Tibial artery (tissue), 4 donors: ENCODE data around the gene NAT8L.

Experiments used
- DNase-seq, 2 donors: peaks; one replicate each; pipeline ENCODE4 v3.0.0-alpha.2; 2019
- H3K27ac ChIP-seq, 2 donors: fragments of 200-600 bp; sonication (generic) in 1 of 2; 1 replicate in 1 of 2; 2 replicates in 1 of 2; pipeline ENCODE4 v1.5.1; 2018 to 2019; ENCODE audit warnings: mild to moderate bottlenecking in 1 of 2
- H3K27me3 ChIP-seq, 2 donors: fragments of 200-600 bp; sonication (generic) in 1 of 2; one replicate each; pipeline versions ENCODE4 v1.5.1 to v1.6.0; 2016 to 2019
- H3K36me3 ChIP-seq, 3 donors: fragments of 200-600 bp; sonication (generic) in 2 of 3; one replicate each; pipeline ENCODE4 v1.5.1; 2016 to 2019; ENCODE audit warnings: mild to moderate bottlenecking in 2 of 3
- H3K4me1 ChIP-seq, 4 donors: fragments of 200-600 bp; sonication (generic) in 2 of 4; 1 replicate in 3 of 4; 2 replicates in 1 of 4; pipeline ENCODE4 v1.5.1; 2016 to 2019
- H3K4me3 ChIP-seq, 2 donors: fragments of 200-600 bp; sonication (generic) in 1 of 2; 1 replicate in 1 of 2; 2 replicates in 1 of 2; pipeline ENCODE4 v1.5.1; 2018 to 2019; ENCODE audit warnings: mild to moderate bottlenecking in 2 of 2
- H3K9me3 ChIP-seq, 3 donors: fragments of 200-600 bp; sonication (generic) in 1 of 3; one replicate each; pipeline ENCODE4 v1.5.1; 2016 to 2019
- intact Hi-C: fragments of 100-400 bp; cut with DNase I; formaldehyde crosslinking; loops from one replicate; pipeline ENCODE4 v1.15.0; 2023; ENCODE audit warnings: low total_unique reads
- TF ChIP-seq, protein P1 (sequence below), 2 experiments: fragments of 200-600 bp in 1 of 2; fragments of 450-650 bp in 1 of 2; IDR thresholded peaks; one replicate each; pipeline ENCODE4 v1.5.1; 2017 to 2019; ENCODE audit warnings: antibody characterized with exemption in 2 of 2, mild to moderate bottlenecking in 1 of 2, moderate library complexity in 1 of 2

NAT8L gene

DNA sequence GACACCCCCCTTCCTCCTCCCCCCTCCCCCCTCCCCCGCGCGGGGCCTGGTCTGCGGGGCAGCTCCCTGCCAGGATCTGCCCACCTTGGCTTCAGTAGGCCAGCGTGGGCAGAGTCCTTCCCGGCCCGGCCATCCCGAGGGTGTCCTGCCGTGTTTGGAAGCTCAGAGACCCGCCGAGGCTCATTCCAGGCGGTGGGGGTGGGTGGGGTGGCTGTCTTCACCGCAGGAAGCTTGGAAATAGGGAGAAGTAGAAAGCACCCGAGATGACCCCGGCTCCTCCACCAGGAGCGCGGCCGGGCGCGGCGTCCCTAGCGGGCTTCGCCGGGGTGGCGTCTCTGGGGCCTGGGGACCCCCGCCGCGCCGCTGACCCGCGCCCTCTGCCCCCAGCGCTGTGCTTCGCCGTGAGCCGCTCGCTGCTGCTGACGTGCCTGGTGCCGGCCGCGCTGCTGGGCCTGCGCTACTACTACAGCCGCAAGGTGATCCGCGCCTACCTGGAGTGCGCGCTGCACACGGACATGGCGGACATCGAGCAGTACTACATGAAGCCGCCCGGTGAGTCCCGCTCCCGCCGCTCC lies 1.6 kb downstream of the NAT8L start:
- no peaks in the 10 kb centered on the region for H3K36me3 ChIP-seq
- intact Hi-C loops, result no loop called here
- H3K27ac ChIP-seq, result no peak overlapping the region
- H3K9me3 ChIP-seq, result no peaks in the 10 kb centered on the region
- H3K27me3 ChIP-seq, result peaks cover 0 to 79% of the 10 kb centered on the region in 2 donors
- H3K4me1 ChIP-seq, result peaks cover 0 to 24% (median 15%) of the 10 kb centered on the region in 4 donors
- no peak overlapping the region for H3K4me3 ChIP-seq
- DNase-seq, result no peak
- TF ChIP-seq, protein P1, sequence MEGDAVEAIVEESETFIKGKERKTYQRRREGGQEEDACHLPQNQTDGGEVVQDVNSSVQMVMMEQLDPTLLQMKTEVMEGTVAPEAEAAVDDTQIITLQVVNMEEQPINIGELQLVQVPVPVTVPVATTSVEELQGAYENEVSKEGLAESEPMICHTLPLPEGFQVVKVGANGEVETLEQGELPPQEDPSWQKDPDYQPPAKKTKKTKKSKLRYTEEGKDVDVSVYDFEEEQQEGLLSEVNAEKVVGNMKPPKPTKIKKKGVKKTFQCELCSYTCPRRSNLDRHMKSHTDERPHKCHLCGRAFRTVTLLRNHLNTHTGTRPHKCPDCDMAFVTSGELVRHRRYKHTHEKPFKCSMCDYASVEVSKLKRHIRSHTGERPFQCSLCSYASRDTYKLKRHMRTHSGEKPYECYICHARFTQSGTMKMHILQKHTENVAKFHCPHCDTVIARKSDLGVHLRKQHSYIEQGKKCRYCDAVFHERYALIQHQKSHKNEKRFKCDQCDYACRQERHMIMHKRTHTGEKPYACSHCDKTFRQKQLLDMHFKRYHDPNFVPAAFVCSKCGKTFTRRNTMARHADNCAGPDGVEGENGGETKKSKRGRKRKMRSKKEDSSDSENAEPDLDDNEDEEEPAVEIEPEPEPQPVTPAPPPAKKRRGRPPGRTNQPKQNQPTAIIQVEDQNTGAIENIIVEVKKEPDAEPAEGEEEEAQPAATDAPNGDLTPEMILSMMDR (IDR thresholded peaks at IDR 0.05), result no peak

DNA sequence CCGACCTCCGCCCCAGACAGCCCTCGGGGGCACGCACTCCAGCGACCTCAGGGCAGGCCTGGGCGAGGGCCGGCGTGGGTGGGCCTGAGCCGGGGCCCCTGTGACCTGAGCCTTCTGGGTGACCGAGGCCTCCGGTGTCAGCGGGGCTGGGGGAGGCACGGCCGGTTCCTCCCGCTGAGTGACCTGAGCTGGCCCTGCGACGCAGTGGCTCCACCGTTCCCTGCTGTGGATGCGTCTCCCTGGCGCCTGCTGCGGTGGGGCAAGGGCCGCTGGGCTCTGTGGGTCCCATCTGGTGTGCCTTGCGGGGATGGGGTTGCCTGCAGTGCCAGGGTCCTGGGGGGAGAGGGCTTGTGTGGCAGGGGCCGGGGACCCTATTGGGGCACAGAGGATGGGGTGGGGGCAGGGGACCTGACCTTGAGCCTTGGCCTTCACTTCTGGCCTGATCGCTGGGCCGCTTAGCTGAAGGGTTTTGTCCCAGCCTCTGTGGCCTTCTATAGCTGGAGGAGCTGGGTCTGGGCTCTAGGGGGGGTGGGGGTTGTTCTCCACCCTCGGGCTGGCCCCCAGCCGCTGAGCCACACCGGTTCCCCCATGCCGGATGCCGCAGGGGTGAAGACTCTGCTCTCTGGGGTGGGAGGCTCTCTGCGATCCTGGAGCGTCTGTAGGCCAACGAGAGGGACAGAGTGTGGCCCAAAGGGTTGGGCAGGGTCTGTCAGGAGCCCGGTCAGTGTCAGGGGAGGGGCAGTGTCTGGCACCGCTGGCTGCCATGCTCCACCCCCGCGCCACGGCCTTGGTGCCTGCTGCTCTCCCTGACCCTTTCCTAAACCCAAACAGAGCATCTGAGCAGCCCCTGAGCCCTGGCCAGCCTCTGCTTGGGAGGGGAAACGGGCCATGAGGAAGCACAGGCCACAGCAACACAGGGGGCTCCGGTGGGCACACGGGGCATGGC lies 2.3 kb downstream of the NAT8L start:
- Histone ChIP-seq H3K9me3 (no peaks in the 10 kb centered on the region), H3K4me3 (no peak overlapping the region), H3K27ac (no peak overlapping the region), H3K4me1 (peaks cover 0 to 24% (median 15%) of the 10 kb centered on the region in 4 donors), H3K27me3 (peaks cover 0 to 84% of the 10 kb centered on the region in 2 donors), H3K36me3 (no peaks in the 10 kb centered on the region)
- intact Hi-C loops, result no loop called here
- no peak for DNase-seq
- TF ChIP-seq, protein P1 (IDR thresholded peaks at IDR 0.05), result no peak

DNA sequence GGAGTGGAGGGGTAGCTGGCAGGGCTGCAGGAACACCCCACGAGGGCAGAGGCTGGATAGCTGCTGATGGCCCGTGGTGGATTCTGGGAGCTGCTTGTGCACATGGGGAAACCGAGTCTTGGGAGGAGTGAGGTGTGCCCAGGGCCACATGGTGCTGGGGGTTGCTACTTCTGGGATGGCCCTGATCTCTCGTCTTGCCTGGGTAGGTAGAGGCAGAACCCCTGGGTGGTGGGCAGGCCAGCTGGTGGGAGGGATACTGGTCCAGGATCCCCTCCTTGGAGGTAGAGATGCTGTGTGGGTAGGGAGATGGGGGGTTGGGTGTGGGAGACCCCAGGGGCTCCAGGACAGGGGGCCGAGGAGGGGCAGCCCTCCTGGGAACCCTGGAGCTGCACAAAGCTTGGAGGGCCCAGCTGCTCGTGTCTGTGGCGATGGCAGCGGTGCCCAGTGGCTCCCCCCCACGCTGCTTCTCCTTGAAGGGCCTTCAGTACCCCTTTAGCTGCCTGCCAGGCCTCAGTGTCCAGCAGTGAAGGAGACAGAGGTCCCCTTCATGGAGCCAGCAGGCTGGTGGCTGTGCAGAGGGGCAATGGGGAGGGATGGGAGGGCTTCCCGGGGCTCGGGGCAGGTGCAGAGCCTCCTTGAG lies 3.2 kb downstream of the NAT8L start:
- no peak overlapping the region for H3K4me3 ChIP-seq
- DNase-seq, result no peak
- H3K27me3 ChIP-seq, result peaks cover 0 to 86% of the 10 kb centered on the region in 2 donors
- TF ChIP-seq, protein P1 (IDR thresholded peaks at IDR 0.05), result no peak
- intact Hi-C loops, result no loop called here
- peaks cover 0 to 24% (median 15%) of the 10 kb centered on the region in 4 donors for H3K4me1 ChIP-seq
- no peaks in the 10 kb centered on the region for H3K36me3 ChIP-seq
- no peaks in the 10 kb centered on the region for H3K9me3 ChIP-seq
- H3K27ac ChIP-seq, result no peak overlapping the region

DNA sequence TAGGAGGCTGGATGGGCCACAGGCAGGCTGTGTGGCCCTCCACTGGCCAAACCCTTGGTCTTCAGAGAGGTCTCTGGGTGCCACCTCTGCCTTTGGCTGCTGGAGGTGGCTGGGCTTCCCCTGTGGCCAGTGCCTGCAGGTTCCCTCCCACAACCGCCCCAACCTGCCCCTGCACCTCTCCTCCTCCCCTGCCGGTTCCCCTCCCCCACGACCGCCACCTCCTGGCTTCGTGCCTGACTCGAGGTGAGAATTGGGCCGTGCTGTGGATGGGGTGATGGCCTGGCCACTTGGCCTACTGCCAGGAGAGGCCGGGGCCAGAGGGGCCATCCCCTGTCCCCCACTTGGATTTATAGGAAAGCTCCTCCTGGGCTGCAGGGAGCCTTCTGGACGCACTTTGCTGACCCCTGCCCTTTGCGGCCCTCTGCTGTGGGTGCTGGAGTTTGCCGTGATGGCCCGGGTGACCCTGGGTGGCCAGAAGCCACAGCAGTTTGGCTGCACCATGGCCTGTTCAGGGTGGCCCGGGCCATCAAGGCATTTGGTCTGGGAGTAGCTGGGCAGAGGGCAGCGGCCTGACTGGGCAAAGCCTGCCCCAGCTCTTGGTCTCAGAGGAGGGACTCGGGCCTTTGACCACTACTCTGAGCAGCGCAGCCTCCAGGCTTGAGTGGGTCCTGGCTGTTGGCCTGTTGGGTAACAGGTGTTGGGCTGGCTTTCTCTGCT lies 3.8 kb downstream of the NAT8L start:
- TF ChIP-seq, protein P1 (IDR thresholded peaks at IDR 0.05), result no peak
- intact Hi-C loops, result no loop called here
- Histone ChIP-seq H3K4me3 (no peak overlapping the region), H3K9me3 (no peaks in the 10 kb centered on the region), H3K27me3 (peaks cover 0 to 82% of the 10 kb centered on the region in 2 donors), H3K4me1 (peaks cover 0 to 21% (median 14%) of the 10 kb centered on the region in 4 donors), H3K27ac (no peak overlapping the region), H3K36me3 (no peaks in the 10 kb centered on the region)
- no peak for DNase-seq

DNA sequence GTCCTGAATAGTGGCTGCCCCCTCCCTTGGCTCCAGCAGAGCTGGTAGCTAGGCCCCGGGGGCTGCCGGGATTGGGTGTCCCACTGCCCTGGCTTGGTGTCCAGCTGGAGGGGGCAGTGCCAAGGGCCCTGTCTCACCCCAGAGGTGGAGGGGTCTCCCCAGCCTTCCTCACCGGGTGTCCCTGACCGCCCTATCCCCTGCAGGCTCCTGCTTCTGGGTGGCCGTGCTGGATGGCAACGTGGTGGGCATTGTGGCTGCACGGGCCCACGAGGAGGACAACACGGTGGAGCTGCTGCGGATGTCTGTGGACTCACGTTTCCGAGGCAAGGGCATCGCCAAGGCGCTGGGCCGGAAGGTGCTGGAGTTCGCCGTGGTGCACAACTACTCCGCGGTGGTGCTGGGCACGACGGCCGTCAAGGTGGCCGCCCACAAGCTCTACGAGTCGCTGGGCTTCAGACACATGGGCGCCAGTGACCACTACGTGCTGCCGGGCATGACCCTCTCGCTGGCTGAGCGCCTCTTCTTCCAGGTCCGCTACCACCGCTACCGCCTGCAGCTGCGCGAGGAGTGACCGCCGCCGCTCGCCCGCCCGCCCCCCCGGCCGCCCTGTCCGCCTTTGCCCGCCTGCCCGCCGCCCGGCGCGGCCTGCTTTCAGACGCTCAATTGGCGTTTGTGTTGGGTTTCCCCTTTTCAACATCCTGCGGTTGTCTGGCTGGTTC lies 4.6 kb downstream of the NAT8L start:
- Histone ChIP-seq H3K4me1 (peaks cover 0 to 14% (median 9%) of the 10 kb centered on the region in 4 donors), H3K27ac (no peak overlapping the region), H3K36me3 (no peaks in the 10 kb centered on the region), H3K9me3 (no peaks in the 10 kb centered on the region), H3K27me3 (peaks cover 0 to 77% of the 10 kb centered on the region in 2 donors), H3K4me3 (no peak overlapping the region)
- DNase-seq, result no peak
- intact Hi-C loops, result no loop called here
- TF ChIP-seq, protein P1 (IDR thresholded peaks at IDR 0.05), result no peak
